Upper lobe of left lung (tissue), 4 donors: Measurements from ENCODE around the gene P2RY10.

Experiments
- CTCF ChIP-seq, 6 experiments: fragments of 450-650 bp in 4 of 6; fragments of 200-600 bp in 2 of 6; sonication (generic) in 2 of 6; IDR thresholded peaks; one replicate each; pipeline ENCODE4 v1.5.1; 2016 to 2019; ENCODE audit warnings: antibody characterized with exemption in 6 of 6
- POLR2A ChIP-seq, 4 donors: fragments of 450-650 bp; IDR thresholded peaks; one replicate each; pipeline ENCODE4 v1.5.1; 2016 to 2017; ENCODE audit warnings: antibody characterized with exemption in 4 of 4, mild to moderate bottlenecking in 2 of 4
- POLR2AphosphoS5 ChIP-seq, 2 donors: sonication (generic); formaldehyde crosslinking; IDR thresholded peaks; one replicate each; pipeline ENCODE4 v1.5.1; 2017; ENCODE audit warnings: antibody characterized with exemption in 2 of 2

GRCh38 chrX:78931814-78932213, 13.4 kb upstream of the P2RY10 start:
- TF ChIP-seq CTCF (IDR thresholded peaks at IDR 0.05), result no peak
- no peak for TF ChIP-seq POLR2AphosphoS5 (IDR thresholded peaks at IDR 0.05)
- no peak for TF ChIP-seq POLR2A (IDR thresholded peaks at IDR 0.05)
